Germinal center (tissue), 1 donor: ENCODE data around the gene NELFCD.
"Not testable (repeated sequence)": the region's sequence is repeated elsewhere in the genome, so short reads cannot be mapped to it uniquely, and the experiment has no call there.

Experiments used
- DNase-seq: peaks from one replicate; pipeline ENCODE4 v3.0.0; 2012; ENCODE audit warnings: mixed read lengths, low spot score

The NELFCD gene

DNA sequence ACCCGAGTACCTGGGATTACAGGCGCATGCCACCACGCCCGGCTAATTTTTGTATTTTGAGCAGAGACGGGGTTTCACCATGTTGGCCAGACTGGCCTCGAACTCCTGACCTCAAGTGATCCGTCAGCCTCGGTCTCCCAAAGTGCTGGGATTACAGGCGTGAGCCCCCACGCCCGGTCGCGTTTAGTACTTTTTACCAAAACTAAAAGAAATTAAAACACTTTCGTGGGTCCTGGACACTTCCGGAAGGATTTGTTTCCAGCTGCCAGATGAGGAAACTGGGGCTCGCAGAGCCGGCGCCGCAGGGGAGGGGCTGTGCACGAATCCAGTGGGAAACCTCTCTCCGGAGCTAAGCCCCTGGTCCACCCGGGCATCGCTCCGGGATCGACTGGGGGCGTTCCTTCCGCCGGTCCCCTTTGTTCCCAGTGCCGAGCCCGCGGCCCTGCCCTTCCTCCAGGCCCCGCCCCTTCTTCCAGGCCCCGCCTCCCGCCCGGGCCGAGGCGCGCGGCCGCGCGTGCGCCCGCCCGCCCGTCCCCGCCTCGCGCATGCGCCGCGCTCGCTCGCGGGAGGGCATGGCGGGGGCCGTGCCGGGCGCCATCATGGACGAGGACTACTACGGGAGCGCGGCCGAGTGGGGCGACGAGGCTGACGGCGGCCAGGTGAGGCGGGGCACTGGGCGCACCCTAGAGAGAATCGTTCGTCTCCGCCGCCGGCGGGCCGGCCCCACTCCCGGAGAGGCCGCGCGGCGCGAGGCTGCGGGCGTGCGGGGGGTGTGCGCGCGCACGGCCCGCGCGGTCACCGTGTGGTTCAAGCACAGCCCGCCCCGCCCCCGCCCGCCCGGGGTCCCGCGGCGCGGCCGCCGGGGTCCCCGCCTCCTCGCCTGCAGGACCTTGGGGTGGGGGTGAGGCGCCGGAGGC is at the start of gene NELFCD:
TSS of gene NELFCD (plus strand) at position 546 of the 917 bp plus-strand sequence. CDS start at position 600, 54 bp downstream.
- peak; percentile 99 for DNase-seq

DNA sequence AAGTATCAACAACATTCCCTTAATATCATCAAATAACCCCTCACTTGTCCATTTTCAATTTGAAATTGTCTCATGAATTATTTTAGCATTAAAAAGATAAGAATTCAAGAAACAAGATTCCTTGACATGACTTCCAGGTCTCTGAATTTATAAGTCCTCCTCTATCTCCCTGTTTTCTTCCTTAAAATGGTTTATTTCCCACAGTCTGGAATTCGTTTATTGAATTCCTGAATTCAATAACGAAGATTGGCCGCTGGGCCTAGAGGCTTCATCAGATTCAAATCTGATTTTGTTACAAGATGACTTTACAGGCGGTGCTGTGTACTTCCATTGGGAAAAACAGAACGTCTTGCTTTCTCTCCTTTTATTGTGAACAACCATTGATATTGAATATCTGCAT is 48.9 kb upstream of the NELFCD start:
- no peak for DNase-seq

GRCh38 chr20:58938078-58938477 is 43.0 kb upstream of the NELFCD start:
- DNase-seq, result no peak

GRCh38 chr20:58938541-58938940 is 42.5 kb upstream of the NELFCD start:
- DNase-seq, result no peak

DNA sequence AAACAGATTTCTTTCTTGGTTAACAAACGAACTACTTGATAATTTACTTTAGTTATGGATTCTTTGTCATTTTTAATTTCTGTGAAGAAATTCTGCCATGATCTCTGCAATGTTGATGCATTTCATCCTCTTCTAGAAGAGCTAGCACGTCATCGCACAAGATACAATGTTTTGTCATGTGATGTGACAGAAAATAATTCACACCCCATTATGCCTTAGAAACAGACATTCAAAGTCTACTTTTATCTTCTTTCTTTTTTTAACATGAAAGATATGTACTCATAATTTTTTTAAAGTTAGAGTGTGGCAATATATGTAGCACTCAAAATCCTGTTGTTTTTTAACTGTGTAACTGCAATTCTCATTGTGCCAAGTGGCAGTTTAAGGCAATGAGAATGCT is 39.6 kb upstream of the NELFCD start:
- no peak for DNase-seq

GRCh38 chr20:58942549-58942948 is 38.5 kb upstream of the NELFCD start:
- no peak for DNase-seq

DNA sequence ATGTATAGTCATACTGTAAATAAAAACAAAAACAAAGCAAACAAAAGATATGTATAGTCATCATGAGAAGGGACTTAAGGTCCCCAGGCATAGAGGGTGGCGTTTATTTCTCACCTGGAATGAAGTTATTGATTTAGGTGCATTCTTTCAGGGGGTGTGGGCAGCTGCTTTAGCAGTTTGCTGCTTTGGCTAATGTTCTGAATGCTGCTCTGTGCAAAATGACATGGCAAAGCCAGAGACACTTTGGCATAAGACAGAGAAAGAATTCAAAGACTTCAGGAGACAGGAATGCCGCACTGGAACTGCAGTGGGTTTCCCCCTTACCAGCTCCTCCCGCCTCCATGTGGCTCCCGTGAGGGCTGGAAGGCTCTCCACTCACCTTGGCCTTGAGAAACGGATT is 36.4 kb upstream of the NELFCD start:
- no peak for DNase-seq

DNA sequence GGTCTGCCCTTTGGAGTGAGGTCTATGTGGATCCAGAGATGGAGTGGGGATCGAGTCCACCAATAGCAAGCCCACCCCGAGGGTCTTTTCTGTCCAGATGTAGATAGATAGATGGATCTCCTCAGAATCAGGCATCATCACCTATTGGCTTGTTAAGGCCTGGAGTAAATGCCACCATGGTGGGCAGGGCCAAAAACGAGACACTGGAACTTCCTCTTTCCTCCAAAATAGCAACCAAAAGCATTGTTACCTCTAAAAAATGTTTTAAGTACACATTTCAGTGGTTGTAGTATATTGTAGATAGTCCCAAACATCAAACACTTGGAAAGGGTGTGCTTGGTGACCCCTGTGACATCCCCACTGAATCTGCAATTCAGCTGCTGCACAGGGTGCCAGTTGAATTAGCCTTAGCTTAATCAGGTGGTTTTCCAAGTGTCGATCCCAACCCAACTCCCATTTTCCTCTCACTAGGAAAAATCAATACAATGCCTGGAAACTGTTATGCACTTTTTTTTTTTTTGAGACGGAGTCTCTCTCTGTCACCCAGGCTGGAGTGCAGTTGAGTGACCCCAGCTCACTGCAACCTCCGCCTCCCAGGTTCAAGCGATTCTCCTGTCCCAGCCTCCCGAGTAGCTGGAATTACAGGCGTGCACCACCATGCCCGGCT is 35.0 kb upstream of the NELFCD start:
- no peak for DNase-seq

GRCh38 chr20:58947797-58948388 is 33.2 kb upstream of the NELFCD start:
- DNase-seq, result not testable (repeated sequence)

GRCh38 chr20:58950603-58951002 is 30.5 kb upstream of the NELFCD start:
- no peak for DNase-seq

GRCh38 chr20:58953050-58953449 is 28.0 kb upstream of the NELFCD start:
- no peak for DNase-seq

- no peak for DNase-seq
These were observed 25.0 kb upstream of the NELFCD start for GRCh38 chr20:58956078-58956477.

DNA sequence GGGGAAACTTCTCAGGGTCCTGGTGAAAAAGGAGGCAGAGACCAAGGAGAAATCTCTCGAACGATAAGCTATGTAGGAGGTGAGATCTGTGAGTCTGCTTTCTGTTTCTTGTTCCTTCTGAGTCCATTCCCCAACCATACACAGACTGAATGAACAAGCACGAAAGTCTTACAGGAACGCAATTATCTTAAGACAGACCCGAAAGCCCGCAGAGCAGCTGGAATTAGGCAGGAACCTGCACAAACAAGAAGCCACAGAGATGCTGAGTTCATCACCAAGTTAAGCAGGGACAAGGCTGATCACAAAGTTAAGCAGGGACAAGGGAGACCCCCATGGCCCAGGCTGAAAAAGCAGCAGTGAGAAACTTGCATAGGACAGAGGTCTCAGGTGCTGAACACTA is 21.4 kb upstream of the NELFCD start:
- DNase-seq, result no peak

DNA sequence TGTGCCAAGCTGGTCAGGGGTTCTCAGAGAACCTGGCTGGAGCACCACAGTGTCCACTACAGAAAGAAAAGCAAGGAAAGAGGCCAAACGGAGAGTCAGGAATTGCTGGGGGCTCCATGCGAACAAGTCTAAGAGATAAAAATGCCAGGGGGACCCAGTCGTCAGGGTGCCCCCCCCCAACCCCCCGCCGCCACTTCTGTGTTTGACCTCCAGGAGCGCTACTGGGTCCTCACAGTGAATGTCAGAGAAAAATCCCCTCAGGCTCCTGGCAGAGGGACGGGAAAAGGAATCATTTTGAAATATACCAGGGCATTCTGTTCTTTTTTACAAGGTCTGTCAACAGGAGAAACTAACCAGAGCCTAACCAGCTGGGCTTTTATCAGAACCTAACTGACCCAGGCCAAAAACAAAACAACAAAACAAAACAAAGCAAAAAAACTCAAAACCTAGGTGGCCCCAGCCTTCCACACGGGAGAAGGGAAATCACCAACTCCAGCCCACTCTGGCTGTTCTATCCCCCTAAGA is 17.9 kb upstream of the NELFCD start:
- no peak for DNase-seq

DNA sequence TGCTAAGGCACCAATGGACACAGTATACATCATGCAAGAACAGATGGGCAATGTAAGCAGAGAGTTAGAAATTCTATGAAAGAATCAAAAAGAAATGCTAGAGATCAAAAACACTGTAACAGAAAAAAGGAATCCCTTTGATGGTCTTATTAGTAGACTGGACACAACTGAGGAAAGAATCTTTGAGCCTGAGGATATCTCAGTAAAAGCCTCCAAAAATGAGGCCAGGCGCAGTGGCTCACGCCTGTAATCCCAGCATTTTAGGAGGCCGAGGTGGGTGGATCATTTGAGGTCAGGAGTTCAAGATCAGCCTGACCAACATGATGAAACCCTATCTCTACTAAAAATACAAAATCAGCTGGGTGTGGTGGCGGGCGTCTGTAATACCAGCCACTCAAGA is 17.1 kb upstream of the NELFCD start:
- DNase-seq, result not testable (repeated sequence)

- DNase-seq, result no peak
These were observed 15.6 kb upstream of the NELFCD start for GRCh38 chr20:58965270-58966064.

DNA sequence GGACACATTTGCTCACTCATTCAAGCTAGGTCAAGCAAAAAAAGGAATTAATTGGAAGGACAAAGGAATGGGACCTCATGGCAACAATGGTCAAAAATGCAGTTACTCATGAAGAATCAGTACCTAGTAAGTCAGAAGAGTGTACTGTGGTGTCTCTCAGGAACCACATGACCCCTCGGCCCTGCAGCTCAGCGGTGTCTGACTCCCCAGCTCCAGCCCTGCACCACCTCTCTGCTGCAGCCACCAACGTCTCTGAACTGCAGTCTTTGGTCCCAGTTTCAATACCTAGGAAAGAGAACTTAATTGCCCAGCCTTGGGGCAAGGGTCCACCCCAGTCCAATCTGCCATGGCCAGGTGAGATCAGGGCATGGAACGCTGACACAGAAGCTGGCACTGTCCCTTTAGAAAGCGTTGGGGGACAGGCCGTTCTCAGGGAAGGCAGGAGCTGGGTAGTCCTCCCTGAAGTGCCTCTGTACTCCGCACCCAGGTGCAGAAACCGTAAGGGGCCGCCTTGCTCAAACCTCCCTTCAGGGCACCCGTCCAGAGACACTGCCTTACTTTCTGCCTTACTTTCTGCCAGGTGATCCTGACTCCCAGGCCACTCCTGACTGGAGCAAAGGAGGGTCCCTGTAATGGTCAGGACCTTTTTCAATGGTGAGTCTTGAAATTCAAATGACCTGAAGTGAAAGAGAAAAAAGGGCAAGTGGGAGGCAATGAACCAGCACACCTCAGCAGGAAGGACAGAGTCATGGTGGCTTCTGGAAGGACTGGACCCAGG is 13.2 kb upstream of the NELFCD start:
- DNase-seq, result no peak

GRCh38 chr20:58969439-58969838 is 11.6 kb upstream of the NELFCD start:
- DNase-seq, result no peak

- no peak for DNase-seq
These were observed 10.9 kb upstream of the NELFCD start for GRCh38 chr20:58970146-58970545.

DNA sequence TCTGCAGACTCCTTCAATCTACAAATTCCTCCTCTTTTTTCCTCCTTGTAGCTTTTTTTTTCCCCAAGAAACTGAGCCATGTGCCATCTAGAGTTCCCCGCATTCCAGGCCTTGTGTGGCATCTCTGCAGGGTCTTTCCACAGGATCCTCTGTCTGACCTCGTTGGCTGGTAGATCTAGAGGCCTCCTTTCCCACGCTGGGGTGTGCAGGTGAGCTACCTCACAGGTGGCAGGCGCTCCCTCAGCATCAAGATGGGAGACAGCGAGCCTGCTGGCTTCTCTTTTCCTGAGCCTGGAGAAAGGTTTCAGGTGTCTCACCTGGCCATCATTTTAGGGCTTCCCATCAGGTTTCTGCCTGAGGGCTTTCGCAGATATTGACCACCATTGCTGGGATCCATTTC is 9.6 kb upstream of the NELFCD start:
- no peak for DNase-seq

GRCh38 chr20:58973179-58973578 is 7.9 kb upstream of the NELFCD start:
- no peak for DNase-seq
